HEK293 (cell line): ENCODE results near the gene DLG2.

ENCODE experiments used
- CTCF ChIP-seq: fragments of 450-650 bp; formaldehyde crosslinking; IDR thresholded peaks from 2 replicates; pipeline ENCODE4 v1.5.1; 2016; ENCODE audit warnings: missing biosample characterization, missing genetic modification characterization
- PRDM1 ChIP-seq: fragments of 450-650 bp; formaldehyde crosslinking; IDR thresholded peaks from 2 replicates; pipeline ENCODE4; 2016; ENCODE audit warnings: missing biosample characterization, missing genetic modification characterization
- ZNF138 ChIP-seq: fragments of 450-650 bp; formaldehyde crosslinking; IDR thresholded peaks from 2 replicates; pipeline ENCODE4 v1.5.1; 2016; ENCODE audit warnings: missing biosample characterization, missing genetic modification characterization, borderline replicate concordance
- ZNF169 ChIP-seq: fragments of 450-650 bp; formaldehyde crosslinking; IDR thresholded peaks from 2 replicates; pipeline ENCODE4 v1.5.1; 2016; ENCODE audit warnings: missing biosample characterization, missing genetic modification characterization
- ZNF274 ChIP-seq, 2 experiments: fragments of 200-500 bp in 1 of 2; fragments of 450-650 bp in 1 of 2; sonication (Bioruptor generic) in 1 of 2; formaldehyde crosslinking in 1 of 2; IDR thresholded peaks; 2 replicates each; pipeline versions ENCODE4 v1.5.1 to v1.6.1; 2014 to 2016; ENCODE audit warnings: borderline replicate concordance in 1 of 2, inconsistent platforms in 1 of 2, low read length in 1 of 2, missing biosample characterization in 1 of 2, missing genetic modification characterization in 1 of 2
- ZNF629 ChIP-seq: fragments of 450-650 bp; formaldehyde crosslinking; IDR thresholded peaks from 2 replicates; pipeline ENCODE4 v1.5.1; 2017; ENCODE audit warnings: missing biosample characterization, missing genetic modification characterization

GRCh38 chr11:84292006-84292405, 1335.1 kb downstream of the DLG2 start:
- no peak for TF ChIP-seq ZNF169
- TF ChIP-seq ZNF274 (IDR thresholded peaks at IDR 0.05; ENCODE audit: low read length): no peak
- TF ChIP-seq ZNF274 (tag by site-specific recombination; IDR thresholded peaks at IDR 0.05; ENCODE audit: borderline replicate concordance): no peak
- no peak for TF ChIP-seq CTCF (tag by site-specific recombination)
- no peak for TF ChIP-seq ZNF629 (tag by site-specific recombination)
- no peak for TF ChIP-seq PRDM1 (tag by site-specific recombination)
- no peak for TF ChIP-seq ZNF138 (tag by site-specific recombination)
